GM23338 (cell line): ENCODE results near the gene PITX1. TPM values are rescaled to one million over a fixed set of nuclear protein-coding genes. Genes with fewer than 3 reads are reported as not detected.

Experiments
- ATAC-seq: fragments of 200-7000 bp; cut with Tn5 transposase; 3 replicates; pipeline ENCODE4 v1.9.1; 2020
- DNase-seq: peaks from one replicate; pipeline ENCODE4 v3.0.0-alpha.2; 2015; ENCODE audit warnings: low spot score
- H2AFZ ChIP-seq: fragments of 200-600 bp; sonication (generic); 2 replicates; pipeline ENCODE4 v1.8.0; 2016; ENCODE audit warnings: antibody characterized with exemption, mild to moderate bottlenecking, moderate library complexity
- H3F3A ChIP-seq: fragments of 200-600 bp; sonication (generic); replicated peaks from 2 replicates; pipeline ENCODE4 v1.8.0; 2017; ENCODE audit warnings: antibody characterized with exemption, mixed run types, low read depth
- H3K27ac ChIP-seq: fragments of 200-600 bp; sonication (generic); 2 replicates; pipeline ENCODE4 v1.6.1; 2016; ENCODE audit warnings: low read depth
- H3K27me3 ChIP-seq: fragments of 200-600 bp; sonication (generic); 2 replicates; pipeline ENCODE4 v1.8.0; 2016; ENCODE audit warnings: mild to moderate bottlenecking, mixed run types, moderate library complexity; ENCODE audit not compliant: insufficient read depth
- H3K36me3 ChIP-seq: fragments of 200-600 bp; sonication (generic); 2 replicates; pipeline ENCODE4 v1.8.0; 2016; ENCODE audit warnings: mild to moderate bottlenecking; ENCODE audit not compliant: insufficient read depth
- H3K4me1 ChIP-seq: fragments of 200-600 bp; sonication (generic); 2 replicates; pipeline ENCODE4 v1.8.0; 2016; ENCODE audit warnings: mild to moderate bottlenecking, moderate library complexity; ENCODE audit not compliant: insufficient read depth
- H3K4me2 ChIP-seq: fragments of 200-600 bp; sonication (generic); 2 replicates; pipeline ENCODE4 v1.7.1; 2017; ENCODE audit warnings: mixed run types
- H3K4me3 ChIP-seq: fragments of 200-600 bp; sonication (generic); 2 replicates; pipeline ENCODE4 v1.6.1; 2016; ENCODE audit warnings: mixed run types
- H3K79me2 ChIP-seq: fragments of 200-600 bp; sonication (generic); replicated peaks from 2 replicates; pipeline ENCODE4 v1.8.0; 2017; ENCODE audit warnings: mild to moderate bottlenecking; ENCODE audit not compliant: insufficient read depth
- H3K9me2 ChIP-seq: fragments of 200-600 bp; sonication (generic); 2 replicates; pipeline ENCODE4 v1.8.0; 2017; ENCODE audit not compliant: insufficient read depth
- H4K20me1 ChIP-seq: fragments of 200-600 bp; sonication (generic); replicated peaks from 2 replicates; pipeline ENCODE4 v1.8.0; 2017; ENCODE audit warnings: mild to moderate bottlenecking; ENCODE audit not compliant: insufficient read depth
- H3K27ac Mint-ChIP-seq: 2 replicates; pipeline ENCODE4 v1.8.0; 2020; ENCODE audit warnings: inconsistent platforms, mild to moderate bottlenecking, moderate library complexity, mixed read lengths
- H3K27me3 Mint-ChIP-seq: 3 replicates; pipeline ENCODE4 v1.8.0; 2022; ENCODE audit warnings: low read depth, mild to moderate bottlenecking, moderate library complexity, mixed read lengths, inconsistent platforms; ENCODE audit not compliant: insufficient read depth, poor library complexity
- H3K36me3 Mint-ChIP-seq: 3 replicates; pipeline ENCODE4 v1.8.0; 2021; ENCODE audit warnings: low read depth, mild to moderate bottlenecking, inconsistent platforms, moderate library complexity, mixed read lengths
- H3K4me1 Mint-ChIP-seq: 3 replicates; pipeline ENCODE4 v1.8.0; 2020; ENCODE audit warnings: mild to moderate bottlenecking, inconsistent platforms, mixed read lengths
- H3K4me3 Mint-ChIP-seq: 3 replicates; pipeline ENCODE4 v1.8.0; 2021; ENCODE audit warnings: moderate library complexity, mild to moderate bottlenecking, inconsistent platforms, mixed read lengths
- H3K9me3 Mint-ChIP-seq: 3 replicates; pipeline ENCODE4 v1.8.0; 2020; ENCODE audit warnings: moderate library complexity, mild to moderate bottlenecking, inconsistent platforms, mixed read lengths
- CREB1 ChIP-seq: fragments of 250-450 bp; sonication (Bioruptor Pico); IDR thresholded peaks from 2 replicates; pipeline ENCODE4 v1.5.0; 2020; ENCODE audit warnings: low read depth, mild to moderate bottlenecking, moderate library complexity
- EZH2 ChIP-seq: fragments of 200-600 bp; sonication (generic); IDR thresholded peaks from one replicate; pipeline ENCODE4 v1.8.0; 2017; ENCODE audit warnings: antibody characterized with exemption, mild to moderate bottlenecking, low read depth; ENCODE audit not compliant: unreplicated experiment
- EZH2phosphoT487 ChIP-seq: fragments of 200-600 bp; sonication (generic); IDR thresholded peaks from one replicate; pipeline ENCODE4 v1.8.1; 2018; ENCODE audit warnings: antibody characterized with exemption; ENCODE audit not compliant: unreplicated experiment
- JUNB ChIP-seq: IDR thresholded peaks from one replicate; pipeline ENCODE4 v1.6.1; 2016; ENCODE audit warnings: antibody characterized with exemption; ENCODE audit not compliant: unreplicated experiment
- NANOG ChIP-seq: IDR thresholded peaks from 2 replicates; pipeline ENCODE4 v1.6.1; 2016; ENCODE audit warnings: antibody characterized with exemption, borderline replicate concordance
- POLR2AphosphoS5 ChIP-seq: IDR thresholded peaks from 2 replicates; pipeline ENCODE4 v1.6.1; 2016; ENCODE audit warnings: antibody characterized with exemption, low read depth
- STAT1 ChIP-seq: IDR thresholded peaks from one replicate; pipeline ENCODE4 v1.6.1; 2016; ENCODE audit warnings: antibody characterized with exemption; ENCODE audit not compliant: unreplicated experiment
- ZNF114 ChIP-seq: fragments of 250-450 bp; sonication (Bioruptor Pico); IDR thresholded peaks from 2 replicates; pipeline ENCODE4 v1.5.0; 2020; ENCODE audit warnings: mild to moderate bottlenecking, moderate library complexity
- ZNF331 ChIP-seq: fragments of 250-450 bp; sonication (Bioruptor Pico); IDR thresholded peaks from 2 replicates; pipeline ENCODE4 v1.5.0; 2020; ENCODE audit warnings: low read depth, mild to moderate bottlenecking, moderate library complexity
- long read RNA-seq: library from polyadenylated mRNA; unstranded; transcript quantifications from one replicate; pipeline ENCODE4 v2.0.0, GENCODE V29; 2020; ENCODE audit not compliant: unreplicated experiment
- polyA plus RNA-seq: library from polyadenylated mRNA; unstranded; fragments of >200 nt; fragmentation: Nextera tagmentation; extraction: Ambion mirVana; gene quantifications from 2 replicates; pipeline ENCODE4 v1.2.1, GENCODE V29; 2016
- total RNA-seq: library from RNA; depleted of rRNA; stranded (reverse); fragments of >200 nt; shearing (Covaris generic); gene quantifications from 2 replicates; pipeline ENCODE4 v1.2.3, GENCODE V29; 2014; rRNA removed
- TF ChIP-seq, protein P1 (sequence below): IDR thresholded peaks from one replicate; pipeline ENCODE4 v1.6.1; 2018; ENCODE audit warnings: antibody characterized with exemption; ENCODE audit not compliant: unreplicated experiment
- TF ChIP-seq, protein P2 (sequence below): IDR thresholded peaks from 2 replicates; pipeline ENCODE4 v1.6.1; 2016; ENCODE audit warnings: antibody characterized with exemption
- TF ChIP-seq, protein P3 (sequence below), 2 experiments: fragments of 200-600 bp in 1 of 2; sonication (generic) in 1 of 2; conservative IDR thresholded peaks; 2 replicates each; pipeline versions ENCODE4 v1.5.1 to v1.6.1; 2016 to 2017; ENCODE audit warnings: antibody characterized with exemption in 2 of 2, low read depth in 2 of 2, mild to moderate bottlenecking in 2 of 2, moderate library complexity in 1 of 2
- TF ChIP-seq, protein P4 (sequence below): fragments of 250-450 bp; sonication (Bioruptor Pico); IDR thresholded peaks from 2 replicates; pipeline ENCODE4 v1.5.0; 2020; ENCODE audit warnings: mild to moderate bottlenecking, moderate library complexity

PITX1 gene
- total RNA-seq (not detected in 2 replicates), polyA plus RNA-seq (not detected in 2 replicates)
- long read RNA-seq, result 0 reads

DNA sequence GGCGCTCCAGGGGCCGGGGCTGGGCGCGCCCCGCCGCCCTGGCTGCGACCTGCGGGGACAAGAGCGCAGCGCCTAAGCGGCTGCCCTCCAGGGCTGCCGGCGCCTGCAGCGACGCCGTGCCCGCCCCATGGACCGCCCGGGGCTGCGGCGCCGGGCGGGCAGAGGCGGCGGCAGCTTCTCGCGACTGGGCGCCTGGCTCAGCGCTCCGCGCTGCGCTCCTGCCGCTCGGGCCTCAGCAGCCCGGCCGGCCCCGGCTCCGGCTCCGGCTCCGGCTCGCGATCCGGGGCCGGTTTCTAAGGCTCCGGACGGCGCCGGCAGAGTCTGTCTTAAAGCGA lies at the start of gene PITX1:
TSS of gene PITX1 (minus strand) at position 328 of the 335 bp plus-strand sequence. CDS start 347 bp downstream, outside the sequence.
- Histone ChIP-seq H3K27ac (no peak within 1 kb of the TSS), H3K4me3 (peak within 1 kb of the TSS; percentile 62), H4K20me1 (peaks cover 25% of the 10 kb centered on the region), H3K27me3 (peaks cover 99% of the 10 kb centered on the region), H3K36me3 (no peaks in the 10 kb centered on the region), H3K9me2 (no peaks in the 10 kb centered on the region), H2AFZ (peak within 1 kb of the TSS; percentile 69; the same call in 1 of the 2 replicates), H3K4me1 (peaks cover 38% of the 10 kb centered on the region; the same call in 1 of the 2 replicates), H3F3A (peaks cover 13% of the 10 kb centered on the region), H3K4me2 (peak within 1 kb of the TSS; percentile 88), H3K79me2 (no peaks in the 10 kb centered on the region)
- Mint-ChIP-seq H3K27me3 (peaks cover 92% of the 10 kb centered on the region), H3K4me3 (peak within 1 kb of the TSS; percentile 74), H3K27ac (no peak within 1 kb of the TSS), H3K36me3 (peaks cover 4% of the 10 kb centered on the region; the same call in 1 of the 3 replicates), H3K9me3 (peaks cover 10% of the 10 kb centered on the region; the same call in 2 of the 3 replicates), H3K4me1 (peaks cover 36% of the 10 kb centered on the region)
- DNase-seq, result no peak
- peak; percentile 1; the same call in 2 of the 3 replicates for ATAC-seq
- TF ChIP-seq, protein P1, sequence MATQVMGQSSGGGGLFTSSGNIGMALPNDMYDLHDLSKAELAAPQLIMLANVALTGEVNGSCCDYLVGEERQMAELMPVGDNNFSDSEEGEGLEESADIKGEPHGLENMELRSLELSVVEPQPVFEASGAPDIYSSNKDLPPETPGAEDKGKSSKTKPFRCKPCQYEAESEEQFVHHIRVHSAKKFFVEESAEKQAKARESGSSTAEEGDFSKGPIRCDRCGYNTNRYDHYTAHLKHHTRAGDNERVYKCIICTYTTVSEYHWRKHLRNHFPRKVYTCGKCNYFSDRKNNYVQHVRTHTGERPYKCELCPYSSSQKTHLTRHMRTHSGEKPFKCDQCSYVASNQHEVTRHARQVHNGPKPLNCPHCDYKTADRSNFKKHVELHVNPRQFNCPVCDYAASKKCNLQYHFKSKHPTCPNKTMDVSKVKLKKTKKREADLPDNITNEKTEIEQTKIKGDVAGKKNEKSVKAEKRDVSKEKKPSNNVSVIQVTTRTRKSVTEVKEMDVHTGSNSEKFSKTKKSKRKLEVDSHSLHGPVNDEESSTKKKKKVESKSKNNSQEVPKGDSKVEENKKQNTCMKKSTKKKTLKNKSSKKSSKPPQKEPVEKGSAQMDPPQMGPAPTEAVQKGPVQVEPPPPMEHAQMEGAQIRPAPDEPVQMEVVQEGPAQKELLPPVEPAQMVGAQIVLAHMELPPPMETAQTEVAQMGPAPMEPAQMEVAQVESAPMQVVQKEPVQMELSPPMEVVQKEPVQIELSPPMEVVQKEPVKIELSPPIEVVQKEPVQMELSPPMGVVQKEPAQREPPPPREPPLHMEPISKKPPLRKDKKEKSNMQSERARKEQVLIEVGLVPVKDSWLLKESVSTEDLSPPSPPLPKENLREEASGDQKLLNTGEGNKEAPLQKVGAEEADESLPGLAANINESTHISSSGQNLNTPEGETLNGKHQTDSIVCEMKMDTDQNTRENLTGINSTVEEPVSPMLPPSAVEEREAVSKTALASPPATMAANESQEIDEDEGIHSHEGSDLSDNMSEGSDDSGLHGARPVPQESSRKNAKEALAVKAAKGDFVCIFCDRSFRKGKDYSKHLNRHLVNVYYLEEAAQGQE, result no peak
- TF ChIP-seq EZH2phosphoT487 (no peak), CREB1 (CRISPR knock-in tag) (no peak), STAT1 (no peak), ZNF114 (CRISPR knock-in tag) (no peak), POLR2AphosphoS5 (no peak), NANOG (no peak), ZNF331 (CRISPR knock-in tag) (no peak), EZH2 (no peak), JUNB (no peak)
- TF ChIP-seq, protein P2, sequence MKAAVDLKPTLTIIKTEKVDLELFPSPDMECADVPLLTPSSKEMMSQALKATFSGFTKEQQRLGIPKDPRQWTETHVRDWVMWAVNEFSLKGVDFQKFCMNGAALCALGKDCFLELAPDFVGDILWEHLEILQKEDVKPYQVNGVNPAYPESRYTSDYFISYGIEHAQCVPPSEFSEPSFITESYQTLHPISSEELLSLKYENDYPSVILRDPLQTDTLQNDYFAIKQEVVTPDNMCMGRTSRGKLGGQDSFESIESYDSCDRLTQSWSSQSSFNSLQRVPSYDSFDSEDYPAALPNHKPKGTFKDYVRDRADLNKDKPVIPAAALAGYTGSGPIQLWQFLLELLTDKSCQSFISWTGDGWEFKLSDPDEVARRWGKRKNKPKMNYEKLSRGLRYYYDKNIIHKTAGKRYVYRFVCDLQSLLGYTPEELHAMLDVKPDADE, result no peak
- TF ChIP-seq, protein P3, sequence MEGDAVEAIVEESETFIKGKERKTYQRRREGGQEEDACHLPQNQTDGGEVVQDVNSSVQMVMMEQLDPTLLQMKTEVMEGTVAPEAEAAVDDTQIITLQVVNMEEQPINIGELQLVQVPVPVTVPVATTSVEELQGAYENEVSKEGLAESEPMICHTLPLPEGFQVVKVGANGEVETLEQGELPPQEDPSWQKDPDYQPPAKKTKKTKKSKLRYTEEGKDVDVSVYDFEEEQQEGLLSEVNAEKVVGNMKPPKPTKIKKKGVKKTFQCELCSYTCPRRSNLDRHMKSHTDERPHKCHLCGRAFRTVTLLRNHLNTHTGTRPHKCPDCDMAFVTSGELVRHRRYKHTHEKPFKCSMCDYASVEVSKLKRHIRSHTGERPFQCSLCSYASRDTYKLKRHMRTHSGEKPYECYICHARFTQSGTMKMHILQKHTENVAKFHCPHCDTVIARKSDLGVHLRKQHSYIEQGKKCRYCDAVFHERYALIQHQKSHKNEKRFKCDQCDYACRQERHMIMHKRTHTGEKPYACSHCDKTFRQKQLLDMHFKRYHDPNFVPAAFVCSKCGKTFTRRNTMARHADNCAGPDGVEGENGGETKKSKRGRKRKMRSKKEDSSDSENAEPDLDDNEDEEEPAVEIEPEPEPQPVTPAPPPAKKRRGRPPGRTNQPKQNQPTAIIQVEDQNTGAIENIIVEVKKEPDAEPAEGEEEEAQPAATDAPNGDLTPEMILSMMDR (conservative IDR thresholded peaks at IDR 0.05; ENCODE audit: low read depth in 2 of 2), result no peak
- TF ChIP-seq, protein P4, sequence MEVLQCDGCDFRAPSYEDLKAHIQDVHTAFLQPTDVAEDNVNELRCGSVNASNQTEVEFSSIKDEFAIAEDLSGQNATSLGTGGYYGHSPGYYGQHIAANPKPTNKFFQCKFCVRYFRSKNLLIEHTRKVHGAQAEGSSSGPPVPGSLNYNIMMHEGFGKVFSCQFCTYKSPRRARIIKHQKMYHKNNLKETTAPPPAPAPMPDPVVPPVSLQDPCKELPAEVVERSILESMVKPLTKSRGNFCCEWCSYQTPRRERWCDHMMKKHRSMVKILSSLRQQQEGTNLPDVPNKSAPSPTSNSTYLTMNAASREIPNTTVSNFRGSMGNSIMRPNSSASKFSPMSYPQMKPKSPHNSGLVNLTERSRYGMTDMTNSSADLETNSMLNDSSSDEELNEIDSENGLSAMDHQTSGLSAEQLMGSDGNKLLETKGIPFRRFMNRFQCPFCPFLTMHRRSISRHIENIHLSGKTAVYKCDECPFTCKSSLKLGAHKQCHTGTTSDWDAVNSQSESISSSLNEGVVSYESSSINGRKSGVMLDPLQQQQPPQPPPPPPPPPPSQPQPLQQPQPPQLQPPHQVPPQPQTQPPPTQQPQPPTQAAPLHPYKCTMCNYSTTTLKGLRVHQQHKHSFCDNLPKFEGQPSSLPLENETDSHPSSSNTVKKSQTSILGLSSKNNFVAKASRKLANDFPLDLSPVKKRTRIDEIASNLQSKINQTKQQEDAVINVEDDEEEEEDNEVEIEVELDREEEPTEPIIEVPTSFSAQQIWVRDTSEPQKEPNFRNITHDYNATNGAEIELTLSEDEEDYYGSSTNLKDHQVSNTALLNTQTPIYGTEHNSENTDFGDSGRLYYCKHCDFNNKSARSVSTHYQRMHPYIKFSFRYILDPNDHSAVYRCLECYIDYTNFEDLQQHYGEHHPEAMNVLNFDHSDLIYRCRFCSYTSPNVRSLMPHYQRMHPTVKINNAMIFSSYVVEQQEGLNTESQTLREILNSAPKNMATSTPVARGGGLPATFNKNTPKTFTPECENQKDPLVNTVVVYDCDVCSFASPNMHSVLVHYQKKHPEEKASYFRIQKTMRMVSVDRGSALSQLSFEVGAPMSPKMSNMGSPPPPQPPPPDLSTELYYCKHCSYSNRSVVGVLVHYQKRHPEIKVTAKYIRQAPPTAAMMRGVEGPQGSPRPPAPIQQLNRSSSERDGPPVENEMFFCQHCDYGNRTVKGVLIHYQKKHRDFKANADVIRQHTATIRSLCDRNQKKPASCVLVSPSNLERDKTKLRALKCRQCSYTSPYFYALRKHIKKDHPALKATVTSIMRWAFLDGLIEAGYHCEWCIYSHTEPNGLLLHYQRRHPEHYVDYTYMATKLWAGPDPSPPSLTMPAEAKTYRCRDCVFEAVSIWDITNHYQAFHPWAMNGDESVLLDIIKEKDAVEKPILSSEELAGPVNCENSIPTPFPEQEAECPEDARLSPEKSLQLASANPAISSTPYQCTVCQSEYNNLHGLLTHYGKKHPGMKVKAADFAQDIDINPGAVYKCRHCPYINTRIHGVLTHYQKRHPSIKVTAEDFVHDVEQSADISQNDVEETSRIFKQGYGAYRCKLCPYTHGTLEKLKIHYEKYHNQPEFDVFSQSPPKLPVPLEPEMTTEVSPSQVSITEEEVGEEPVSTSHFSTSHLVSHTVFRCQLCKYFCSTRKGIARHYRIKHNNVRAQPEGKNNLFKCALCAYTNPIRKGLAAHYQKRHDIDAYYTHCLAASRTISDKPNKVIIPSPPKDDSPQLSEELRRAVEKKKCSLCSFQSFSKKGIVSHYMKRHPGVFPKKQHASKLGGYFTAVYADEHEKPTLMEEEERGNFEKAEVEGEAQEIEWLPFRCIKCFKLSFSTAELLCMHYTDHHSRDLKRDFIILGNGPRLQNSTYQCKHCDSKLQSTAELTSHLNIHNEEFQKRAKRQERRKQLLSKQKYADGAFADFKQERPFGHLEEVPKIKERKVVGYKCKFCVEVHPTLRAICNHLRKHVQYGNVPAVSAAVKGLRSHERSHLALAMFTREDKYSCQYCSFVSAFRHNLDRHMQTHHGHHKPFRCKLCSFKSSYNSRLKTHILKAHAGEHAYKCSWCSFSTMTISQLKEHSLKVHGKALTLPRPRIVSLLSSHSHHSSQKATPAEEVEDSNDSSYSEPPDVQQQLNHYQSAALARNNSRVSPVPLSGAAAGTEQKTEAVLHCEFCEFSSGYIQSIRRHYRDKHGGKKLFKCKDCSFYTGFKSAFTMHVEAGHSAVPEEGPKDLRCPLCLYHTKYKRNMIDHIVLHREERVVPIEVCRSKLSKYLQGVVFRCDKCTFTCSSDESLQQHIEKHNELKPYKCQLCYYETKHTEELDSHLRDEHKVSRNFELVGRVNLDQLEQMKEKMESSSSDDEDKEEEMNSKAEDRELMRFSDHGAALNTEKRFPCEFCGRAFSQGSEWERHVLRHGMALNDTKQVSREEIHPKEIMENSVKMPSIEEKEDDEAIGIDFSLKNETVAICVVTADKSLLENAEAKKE (CRISPR knock-in tag), result no peak
